Raji (cell line): Measurements from ENCODE around the gene ETAA1.

Experiments
- POLR2A ChIP-seq: IDR thresholded peaks from 2 replicates; pipeline ENCODE4 v1.6.1; 2011; ENCODE audit warnings: low read depth, low read length, control low read depth; ENCODE audit not compliant: insufficient read depth

The ETAA1 gene

GRCh38 chr2:67400560-67401485 is 3.7 kb downstream of the ETAA1 start:
- no peak for TF ChIP-seq POLR2A

- TF ChIP-seq POLR2A: no peak
Observed at GRCh38 chr2:67408346-67408745, 11.2 kb downstream of the ETAA1 start.

GRCh38 chr2:67412424-67412823 is 15.3 kb downstream of the ETAA1 start:
- TF ChIP-seq POLR2A: no peak

GRCh38 chr2:67414867-67415266 is 17.7 kb downstream of the ETAA1 start:
- TF ChIP-seq POLR2A: no peak

GRCh38 chr2:67416136-67416535 is 19.0 kb downstream of the ETAA1 start:
- TF ChIP-seq POLR2A: no peak

- TF ChIP-seq POLR2A: no peak
Observed at GRCh38 chr2:67423489-67423888, 26.4 kb downstream of the ETAA1 start.

GRCh38 chr2:67436221-67436620 is 39.1 kb downstream of the ETAA1 start:
- TF ChIP-seq POLR2A: no peak

GRCh38 chr2:67437114-67437513 is 40.0 kb downstream of the ETAA1 start:
- no peak for TF ChIP-seq POLR2A

- no peak for TF ChIP-seq POLR2A
Observed at GRCh38 chr2:67438337-67438736, 41.2 kb downstream of the ETAA1 start.

GRCh38 chr2:67445652-67446268 is 48.6 kb downstream of the ETAA1 start:
- no peak for TF ChIP-seq POLR2A

GRCh38 chr2:67446491-67446911 is 49.4 kb downstream of the ETAA1 start:
- TF ChIP-seq POLR2A: no peak

- no peak for TF ChIP-seq POLR2A
Observed at GRCh38 chr2:67448648-67449047, 51.5 kb downstream of the ETAA1 start.

GRCh38 chr2:67451086-67451832 is 54.1 kb downstream of the ETAA1 start:
- no peak for TF ChIP-seq POLR2A

- TF ChIP-seq POLR2A: no peak
Observed at GRCh38 chr2:67453310-67453709, 56.2 kb downstream of the ETAA1 start.
